SHP77 (cell line): Measurements from ENCODE around the gene PNPLA3.

Experiments
- DNase-seq, 2 experiments: peaks; one replicate each; lab custom pipeline; 2025; lab: John Stamatoyannopoulos, UW

The PNPLA3 gene, protein sequence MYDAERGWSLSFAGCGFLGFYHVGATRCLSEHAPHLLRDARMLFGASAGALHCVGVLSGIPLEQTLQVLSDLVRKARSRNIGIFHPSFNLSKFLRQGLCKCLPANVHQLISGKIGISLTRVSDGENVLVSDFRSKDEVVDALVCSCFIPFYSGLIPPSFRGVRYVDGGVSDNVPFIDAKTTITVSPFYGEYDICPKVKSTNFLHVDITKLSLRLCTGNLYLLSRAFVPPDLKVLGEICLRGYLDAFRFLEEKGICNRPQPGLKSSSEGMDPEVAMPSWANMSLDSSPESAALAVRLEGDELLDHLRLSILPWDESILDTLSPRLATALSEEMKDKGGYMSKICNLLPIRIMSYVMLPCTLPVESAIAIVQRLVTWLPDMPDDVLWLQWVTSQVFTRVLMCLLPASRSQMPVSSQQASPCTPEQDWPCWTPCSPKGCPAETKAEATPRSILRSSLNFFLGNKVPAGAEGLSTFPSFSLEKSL

DNA sequence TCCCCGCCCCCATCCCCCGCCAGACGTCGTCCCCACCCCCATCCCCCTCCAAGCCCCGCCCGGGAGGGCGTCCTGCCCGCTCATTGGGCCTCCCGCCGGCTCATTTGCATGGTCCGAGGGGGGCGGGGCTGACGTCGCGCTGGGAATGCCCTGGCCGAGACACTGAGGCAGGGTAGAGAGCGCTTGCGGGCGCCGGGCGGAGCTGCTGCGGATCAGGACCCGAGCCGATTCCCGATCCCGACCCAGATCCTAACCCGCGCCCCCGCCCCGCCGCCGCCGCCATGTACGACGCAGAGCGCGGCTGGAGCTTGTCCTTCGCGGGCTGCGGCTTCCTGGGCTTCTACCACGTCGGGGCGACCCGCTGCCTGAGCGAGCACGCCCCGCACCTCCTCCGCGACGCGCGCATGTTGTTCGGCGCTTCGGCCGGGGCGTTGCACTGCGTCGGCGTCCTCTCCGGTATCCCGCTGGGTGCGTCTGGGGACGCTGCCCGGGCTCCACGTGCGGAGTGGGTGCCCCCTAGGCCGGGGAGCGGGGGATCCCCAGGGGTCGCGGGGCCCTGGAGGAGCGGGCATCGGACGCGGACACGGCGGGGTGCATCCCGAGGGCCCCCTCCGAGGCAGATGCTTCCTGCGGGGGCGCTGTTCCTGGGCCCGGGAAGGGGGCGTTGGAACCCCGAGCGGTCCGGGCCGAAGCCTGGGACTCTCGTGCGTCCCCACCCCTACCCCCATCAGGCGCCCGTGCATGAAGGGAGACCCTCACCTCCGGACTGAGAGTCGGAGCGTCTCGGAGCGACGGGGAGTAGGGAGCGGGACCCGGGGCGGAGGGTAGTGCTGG, at the start of gene PNPLA3:
Gene PNPLA3 (plus strand): TSS at position 175 of the 834 bp plus-strand sequence. CDS start 107 bp downstream, at position 282.
- DNase-seq: peak; percentile 57 to 78

DNA sequence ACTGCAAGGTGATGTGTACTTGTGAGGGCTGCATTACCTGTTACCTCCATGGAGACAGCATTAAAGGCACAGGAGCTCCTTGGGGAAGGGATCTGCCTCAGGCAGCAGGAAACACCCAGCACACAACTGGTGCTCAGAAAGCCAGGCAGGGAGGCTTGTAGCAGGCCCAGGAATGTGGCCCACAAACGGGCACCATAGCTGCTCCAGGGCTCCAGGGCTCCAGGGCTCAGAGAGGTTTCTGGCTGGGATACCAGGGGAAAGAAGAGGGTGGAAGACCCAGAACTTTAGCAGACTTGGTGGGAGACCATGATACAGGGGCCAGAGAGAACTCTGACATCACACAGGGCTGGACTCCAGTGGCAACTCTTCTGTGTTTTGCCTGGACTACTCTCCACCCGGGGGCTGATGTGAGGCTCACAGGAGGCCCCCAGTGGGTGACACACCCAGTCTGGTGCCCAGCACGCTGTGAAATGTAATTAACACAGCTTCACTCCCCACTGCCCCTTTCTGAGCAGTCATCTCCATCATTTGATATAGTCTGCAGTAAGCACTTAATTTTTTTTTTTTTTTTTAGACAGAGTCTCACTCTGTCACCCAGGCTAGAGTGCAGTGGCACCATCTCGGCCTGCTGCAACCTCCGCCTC, 46.6 kb upstream of the PNPLA3 start:
- no peak for DNase-seq

DNA sequence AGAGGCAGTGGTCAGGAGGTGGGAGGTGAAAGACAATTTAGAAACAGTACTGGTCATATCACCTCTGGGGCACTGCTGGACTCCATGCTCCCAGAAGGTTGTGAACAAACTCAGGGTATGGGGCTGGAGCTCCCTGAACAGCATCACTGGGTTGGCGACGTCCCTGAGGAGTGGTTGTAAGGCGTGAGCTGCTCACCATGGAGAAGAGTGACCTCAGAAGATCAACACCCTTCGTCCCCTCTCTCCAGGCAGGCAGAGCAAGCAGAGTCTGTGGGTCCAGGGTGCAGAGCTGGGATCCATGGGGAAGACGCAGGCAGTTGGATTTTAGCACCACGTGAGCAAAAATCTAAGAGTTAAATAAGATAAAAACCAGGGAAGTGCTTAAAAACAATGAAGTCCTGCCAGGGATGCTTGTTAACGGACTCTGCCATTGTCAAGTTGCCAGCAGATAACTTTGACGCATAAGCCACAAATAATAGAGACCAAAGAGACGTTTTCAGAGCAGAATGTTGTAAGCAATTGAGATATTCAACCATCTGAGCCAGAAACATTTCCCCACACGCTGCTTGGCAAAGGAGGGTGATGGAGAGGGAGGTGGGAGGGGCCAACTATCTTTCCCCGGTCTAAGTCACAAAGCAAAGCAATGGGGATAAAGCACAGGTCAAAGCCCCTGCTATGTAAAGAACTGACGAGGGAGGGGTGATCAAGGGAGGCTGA, 45.4 kb upstream of the PNPLA3 start:
- no peak for DNase-seq

DNA sequence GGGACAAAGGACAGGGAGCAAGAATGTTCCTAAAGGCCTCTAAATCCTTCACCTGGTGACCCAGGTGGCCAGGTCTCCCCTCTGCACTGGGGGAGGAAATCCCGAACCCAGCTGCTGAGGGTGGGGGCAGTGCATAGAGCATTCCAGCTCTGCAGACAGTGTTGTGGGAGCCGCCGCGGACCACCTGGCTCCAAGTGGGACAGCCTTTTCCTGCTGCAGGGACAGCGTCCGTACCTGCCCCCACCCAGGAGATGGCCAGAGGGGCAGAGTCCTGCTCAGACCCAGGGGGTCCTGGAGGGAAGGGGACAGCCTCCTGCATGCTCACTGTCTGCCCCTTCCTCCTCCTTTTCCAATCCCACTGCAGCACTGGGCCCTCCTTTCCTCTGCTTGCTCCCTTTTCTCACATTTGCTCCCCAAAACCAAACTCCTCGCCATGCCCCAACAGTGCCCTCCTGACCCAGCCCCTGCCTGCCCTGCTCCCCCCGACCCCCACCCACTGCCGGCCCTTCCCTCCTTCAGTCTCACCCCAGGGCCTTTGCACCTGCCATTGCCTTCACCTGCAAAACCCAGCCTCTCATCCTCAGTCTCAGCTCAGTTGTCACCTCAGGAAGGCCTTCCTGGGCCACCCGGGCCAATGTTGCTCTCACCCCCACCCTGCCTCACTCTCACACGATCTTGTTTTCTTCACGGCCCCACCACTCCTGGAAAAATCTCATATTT, 44.6 kb upstream of the PNPLA3 start:
- no peak for DNase-seq

DNA sequence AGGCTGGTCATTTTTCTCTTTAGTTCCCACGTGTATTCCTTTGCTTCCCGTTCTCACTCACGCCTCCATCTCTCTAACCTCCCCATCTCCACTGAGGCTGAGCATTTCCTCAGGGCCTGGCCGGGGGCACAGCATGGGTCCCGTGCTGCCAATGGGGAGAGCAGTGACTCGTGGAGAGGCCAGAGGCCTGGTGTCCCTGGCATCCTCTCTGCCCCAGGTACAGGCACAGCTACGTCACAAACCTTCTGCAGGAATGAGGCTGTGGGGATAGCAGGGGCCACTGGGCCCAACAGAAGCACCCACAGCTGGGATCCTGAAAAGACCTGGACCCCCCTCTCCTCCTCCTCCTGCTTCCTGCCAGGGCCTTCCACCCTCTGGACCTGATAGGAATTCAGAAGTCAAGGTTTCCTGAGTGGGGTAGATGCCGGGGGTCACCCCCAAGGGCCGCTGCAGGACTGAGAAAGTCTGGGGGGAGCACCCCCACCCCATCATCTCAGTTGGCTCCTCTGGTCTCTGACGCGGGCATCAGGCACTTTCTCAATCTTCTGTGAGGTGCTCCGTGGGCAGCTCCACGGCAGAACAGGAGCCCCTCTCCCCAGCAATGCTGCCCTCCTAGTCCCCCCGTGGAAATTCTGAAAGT, 43.6 kb upstream of the PNPLA3 start:
- no peak for DNase-seq

DNA sequence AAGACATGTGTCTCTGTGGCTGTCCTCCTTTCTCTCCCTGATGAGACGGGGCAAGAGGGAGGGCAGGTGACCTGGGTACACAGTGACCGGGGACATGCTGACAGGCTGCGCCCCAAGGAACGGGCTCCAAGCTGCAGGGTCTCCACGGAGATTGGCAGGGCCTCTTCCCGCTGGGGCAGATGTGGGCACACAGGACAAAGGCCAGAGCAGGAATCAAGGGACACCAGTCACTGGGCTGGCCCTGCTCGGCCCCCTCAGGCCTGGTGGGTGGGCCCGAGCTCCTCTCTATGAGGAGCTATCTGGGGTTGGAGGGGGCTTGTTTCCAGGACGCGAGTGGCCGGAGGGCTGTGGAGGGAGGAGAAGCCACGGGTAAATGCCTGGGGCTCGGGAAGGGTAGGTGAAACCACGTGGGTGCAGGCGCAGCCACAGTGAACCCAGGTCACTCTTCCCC, 43.0 kb upstream of the PNPLA3 start:
- DNase-seq: no peak

DNA sequence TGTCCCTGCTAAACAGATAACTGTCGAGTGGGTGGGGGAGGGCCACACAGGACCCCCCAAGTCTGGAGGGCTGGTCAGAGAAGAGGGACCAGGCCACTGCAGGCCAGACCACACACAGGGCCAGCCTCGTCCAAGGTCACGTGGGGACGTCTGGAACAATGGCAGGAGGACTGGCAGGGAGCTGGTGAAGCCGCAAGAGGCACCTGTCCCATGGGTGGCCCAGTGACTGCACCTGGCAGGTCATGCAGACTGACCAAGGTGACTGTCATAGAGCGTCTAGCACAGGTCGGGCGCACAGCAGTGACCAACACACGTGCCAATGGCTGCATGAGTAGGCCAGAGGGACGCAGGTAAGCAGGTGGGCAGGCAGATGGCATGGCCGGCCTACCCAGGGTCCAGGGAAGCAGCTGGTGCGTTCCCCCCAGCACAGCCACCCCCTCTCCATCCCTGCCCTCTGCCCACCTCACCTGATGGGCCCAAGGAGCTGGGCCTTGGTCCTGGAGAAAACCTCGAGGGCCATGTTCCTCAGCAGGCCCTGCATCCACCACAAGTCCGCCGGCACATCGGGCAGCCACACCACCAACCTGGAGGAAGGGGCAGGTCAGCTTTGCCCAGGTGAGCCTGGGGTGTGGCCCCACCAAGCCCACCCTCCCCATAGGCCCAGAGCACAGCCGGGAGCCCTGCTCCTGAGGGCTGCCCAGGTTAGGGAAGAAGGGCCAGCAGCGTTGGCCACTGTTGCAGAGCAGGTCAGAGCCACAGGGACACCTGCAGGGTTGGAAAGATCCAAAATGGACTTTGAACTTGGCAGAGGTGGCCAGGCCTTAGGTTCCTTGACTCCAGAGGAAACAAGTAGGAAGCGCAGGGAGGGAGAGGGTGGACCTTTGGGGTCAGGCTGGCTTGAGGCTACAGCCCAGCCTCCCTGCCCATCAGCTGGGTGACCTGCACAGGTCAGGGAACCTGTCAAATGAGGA, 42.2 kb upstream of the PNPLA3 start:
- no peak for DNase-seq

DNA sequence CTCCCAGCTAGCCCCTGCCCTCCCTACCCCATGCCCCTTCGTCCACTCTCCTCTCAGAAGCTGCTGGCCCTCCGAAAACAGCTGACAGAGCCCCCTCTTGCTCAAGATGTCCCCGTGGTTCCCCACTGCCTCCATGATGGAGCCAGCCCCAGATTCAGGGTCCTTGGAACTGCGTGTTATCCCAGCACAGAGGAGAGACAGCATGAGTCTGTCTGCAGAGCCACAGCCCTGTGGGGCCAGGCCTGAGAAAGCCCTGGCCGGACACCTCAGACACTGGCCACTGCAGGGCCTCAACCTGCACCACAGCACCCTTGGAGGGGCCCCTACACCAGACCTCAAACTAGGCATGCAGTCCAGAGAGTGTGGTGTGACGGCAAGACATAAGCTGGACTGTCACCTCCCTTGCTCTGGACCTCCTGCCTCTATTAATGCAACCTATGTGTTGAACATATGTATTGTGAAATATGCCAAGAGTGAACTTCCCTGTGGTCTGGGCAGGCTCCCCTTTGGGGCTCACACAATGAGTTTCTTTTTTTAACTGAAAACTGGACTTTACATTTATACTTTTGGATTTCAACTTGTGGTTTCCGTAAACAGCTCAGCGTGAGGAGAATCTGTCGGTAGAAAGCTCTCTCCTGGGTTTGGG, 41.4 kb upstream of the PNPLA3 start:
- DNase-seq: no peak

DNA sequence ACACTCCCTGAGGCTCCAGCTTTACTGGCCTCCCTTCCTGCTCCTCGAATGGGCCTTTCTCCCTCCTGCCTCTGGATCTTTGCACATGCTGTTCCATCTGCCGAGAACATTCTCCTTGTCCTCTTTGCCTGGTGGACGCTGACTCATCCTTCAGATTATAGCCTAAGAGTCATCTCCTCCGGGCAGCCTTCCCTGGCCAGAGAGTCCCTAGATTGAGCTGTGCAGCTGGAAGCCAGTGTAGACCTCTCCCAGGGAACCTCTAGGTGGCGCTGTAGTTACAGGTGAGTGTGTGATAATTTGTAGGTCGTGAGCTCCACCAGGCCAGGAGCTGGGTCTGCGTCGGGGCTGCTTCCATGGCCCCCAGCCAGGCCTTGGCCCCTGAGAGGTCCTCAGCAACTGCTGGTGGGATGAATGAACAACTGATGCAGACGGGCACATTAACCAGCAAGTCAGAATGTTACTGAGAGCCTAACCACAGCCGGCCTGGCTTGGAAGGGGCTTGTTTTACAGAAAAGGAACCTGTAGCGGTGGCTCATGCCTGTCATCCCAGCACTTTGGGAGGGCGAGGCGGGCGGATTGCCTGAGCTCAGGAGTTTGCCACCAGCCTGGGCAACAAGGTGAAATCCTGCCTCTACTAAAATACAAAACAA, 40.5 kb upstream of the PNPLA3 start:
- peak; percentile 76 to 85 for DNase-seq

DNA sequence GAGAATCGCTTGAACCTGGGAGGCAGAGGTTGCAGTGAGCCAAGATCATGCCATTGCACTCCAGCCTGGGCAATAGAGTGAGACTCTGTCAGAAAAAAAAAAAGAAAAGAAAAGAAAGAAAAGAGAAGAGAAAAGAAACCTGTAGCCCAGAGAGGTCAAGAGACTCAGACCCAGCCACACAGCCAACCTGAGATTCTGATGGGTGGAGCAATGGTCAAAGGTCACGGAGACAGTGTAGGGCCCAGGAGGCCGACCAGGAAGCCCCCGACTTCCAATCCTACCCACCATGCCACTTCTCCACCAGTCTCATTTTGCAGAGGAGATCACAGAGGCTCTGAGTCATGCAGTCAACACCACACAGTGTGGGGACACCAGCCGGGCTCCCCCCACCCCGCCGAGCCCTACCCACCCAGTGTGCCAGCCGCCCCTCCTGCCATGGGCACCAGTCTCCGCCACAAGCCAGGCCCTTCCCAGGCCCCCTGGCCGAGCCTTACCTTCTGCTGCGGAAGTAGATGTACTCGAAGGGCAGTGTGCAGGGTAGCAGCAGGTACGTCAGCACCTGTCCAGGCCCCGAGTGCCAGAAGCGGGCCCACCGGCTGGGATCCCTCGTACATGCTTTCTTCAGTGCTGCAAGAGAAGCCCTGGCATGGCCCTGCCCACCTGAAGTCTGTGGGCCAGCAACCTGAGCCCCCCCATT, 39.7 kb upstream of the PNPLA3 start:
- DNase-seq: no peak

DNA sequence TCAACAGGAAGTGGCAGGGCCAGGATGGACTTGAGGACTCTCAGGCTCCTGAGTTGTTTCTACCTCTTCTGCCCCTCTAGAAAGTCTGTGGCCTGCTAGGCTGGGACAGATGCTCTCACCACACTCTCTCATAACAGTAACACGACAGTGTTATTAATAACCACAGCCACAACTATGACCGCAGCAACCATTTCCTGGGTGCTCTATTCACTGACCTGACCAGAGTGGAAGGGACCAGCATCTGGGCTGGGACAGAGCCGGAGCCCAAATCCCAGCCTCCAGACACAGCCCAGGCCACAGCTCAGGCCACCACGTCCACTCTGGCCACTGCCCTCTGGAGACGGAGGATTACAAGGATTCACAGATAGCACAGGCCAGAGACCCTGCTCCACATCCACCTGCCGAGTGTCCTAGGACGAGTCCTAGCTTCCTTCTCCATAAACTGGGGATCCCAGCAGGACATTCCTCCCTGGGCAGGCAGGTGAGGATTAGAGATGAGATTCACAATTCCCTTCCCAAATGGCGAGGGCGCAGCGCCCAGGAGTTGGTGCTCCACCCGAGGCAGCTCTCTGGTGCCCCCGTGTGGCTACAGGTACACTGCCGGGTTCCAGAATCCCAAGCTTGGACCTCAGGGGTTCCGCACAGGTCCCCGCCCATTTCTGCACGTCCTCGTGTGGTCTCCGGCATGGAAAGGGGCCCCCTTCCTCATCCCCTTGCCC, 38.8 kb upstream of the PNPLA3 start:
- DNase-seq: peak; percentile 39 to 65

DNA sequence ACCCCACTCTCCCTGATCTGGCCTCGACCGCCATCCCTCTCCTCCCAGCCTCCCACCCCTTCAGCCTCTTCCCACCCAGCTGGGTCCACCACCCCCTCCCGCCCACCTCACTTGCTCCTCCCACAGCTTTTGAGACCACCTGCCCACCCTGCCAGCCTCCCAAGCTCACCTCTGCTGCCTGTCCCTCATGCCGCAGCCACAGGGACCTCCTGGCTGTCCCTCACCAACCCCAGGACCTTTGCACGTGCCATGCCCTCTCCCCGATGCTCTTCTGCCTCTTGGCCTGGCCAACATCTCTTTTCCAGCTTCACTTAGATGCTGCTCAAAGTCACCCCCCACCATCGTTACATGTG, 38.3 kb upstream of the PNPLA3 start:
- DNase-seq: no peak

DNA sequence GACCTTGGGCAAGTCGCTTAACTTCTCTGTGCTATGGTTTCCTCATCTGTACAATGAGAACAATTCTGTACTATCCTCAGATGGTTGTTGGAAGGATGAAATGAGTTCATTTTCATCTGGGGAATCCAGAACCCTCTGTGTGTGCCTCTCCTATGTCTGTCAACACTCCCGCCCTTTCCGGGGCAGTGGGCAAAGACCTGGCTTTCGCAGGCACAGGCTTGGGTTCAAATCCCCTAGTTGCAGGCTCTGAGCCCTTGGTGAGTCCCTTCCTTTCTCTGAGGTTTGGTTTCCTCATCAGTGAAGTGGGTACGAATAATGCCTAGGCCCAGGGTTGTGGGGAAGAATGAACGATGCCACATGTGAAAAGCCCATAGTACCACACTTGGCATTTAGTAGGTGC, 37.8 kb upstream of the PNPLA3 start:
- DNase-seq: no peak

DNA sequence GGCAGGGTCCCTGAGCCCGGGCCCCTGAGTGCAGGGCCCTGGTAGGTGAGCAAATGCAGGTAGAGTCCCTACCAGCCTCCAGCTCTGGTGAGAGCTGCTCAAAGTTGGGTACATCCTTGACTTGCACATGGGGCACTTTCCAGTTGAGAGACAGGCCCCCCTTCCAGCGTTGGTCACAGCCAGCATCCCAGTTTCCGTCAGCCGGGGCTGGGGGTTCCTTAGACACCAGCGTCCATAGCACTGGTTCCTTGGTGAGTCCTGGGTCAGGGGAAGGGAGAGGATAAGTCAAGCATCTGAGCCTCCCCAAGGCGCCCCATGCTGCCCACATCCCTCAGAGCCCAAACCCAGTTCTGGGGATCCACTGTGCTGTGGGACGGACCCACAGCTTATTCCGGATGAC, 37.4 kb upstream of the PNPLA3 start:
- no peak for DNase-seq

DNA sequence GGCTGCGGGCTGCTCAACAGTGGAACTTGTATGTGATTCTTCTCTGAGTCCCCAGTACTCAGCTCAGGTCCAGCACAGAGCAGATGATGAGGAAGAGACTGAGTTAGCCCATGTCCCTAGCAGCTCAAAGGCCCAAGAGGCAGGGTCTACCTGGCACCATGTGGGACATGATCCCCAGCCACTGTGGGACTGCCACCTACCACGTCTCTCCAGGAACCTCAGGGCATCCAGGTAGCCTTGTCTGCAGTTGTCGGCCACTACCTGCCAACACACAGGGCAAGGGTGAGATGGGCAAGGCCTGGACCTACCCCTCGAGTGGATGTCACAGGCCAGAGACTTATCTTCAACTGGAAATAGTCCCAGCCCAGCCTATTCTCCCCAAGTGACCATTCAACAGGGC, 36.2 kb upstream of the PNPLA3 start:
- DNase-seq: no peak

DNA sequence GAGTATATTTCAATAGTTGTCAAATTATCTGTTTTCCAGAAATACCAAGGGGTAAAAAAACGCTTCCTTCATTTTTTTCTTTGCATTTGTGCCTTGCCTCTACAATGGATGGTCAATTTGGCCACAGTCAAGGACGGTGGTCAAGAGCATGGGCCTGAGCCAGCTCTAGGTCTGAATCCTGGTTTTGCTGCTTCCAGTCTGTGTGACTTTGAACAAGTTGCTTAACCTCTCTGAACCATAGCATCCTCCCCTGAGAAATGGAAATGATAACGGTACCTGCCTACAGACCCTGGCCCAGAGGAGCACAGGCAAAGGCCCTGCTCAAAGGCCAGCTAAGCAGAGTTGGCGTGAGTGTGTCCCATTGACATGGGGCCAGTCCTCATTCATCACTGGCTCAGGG, 34.9 kb upstream of the PNPLA3 start:
- DNase-seq: no peak

DNA sequence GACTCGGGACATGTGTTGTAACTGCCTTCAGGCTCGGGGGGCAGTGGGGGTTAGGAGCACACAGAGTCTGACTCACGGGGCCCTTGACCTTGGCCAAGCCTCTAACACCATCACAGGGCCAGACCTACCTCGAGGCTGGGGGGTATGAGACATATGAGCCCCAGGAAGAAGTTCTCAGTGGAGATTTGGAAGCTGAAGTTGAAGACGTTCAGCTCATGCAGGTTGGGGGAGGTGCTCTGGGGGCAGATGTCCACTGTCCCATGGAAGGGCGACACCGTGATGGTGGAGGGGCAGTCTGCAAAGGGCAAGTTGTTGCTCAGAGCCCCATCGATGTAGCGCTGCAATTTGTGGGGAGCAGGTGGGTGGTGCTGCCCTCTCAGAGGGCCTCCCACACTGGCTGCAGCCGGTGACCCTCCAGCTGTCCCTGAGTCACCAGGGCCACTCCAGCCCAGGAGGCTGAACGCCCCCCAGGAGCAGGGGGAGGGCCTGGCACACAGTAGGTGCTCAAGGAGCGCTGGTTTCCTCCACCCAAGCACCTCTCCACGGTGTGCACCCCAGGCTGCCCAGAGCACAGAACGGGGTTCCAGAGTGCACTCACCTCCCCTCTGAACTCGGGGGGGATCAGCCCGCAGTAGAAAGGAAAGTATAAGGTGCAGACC, 34.3 kb upstream of the PNPLA3 start:
- DNase-seq: no peak
